Hematopoietic multipotent progenitor cell treated with erythropoietin and hydrocortisone succinate and interleukin-3 and kit ligand, for 4 days (in vitro differentiated cells): ENCODE data around the gene KCTD7.
"Not testable (repeated sequence)": the region's sequence is repeated elsewhere in the genome, so short reads cannot be mapped to it uniquely, and the experiment has no call there.

Experiments
- DNase-seq: peaks from one replicate; pipeline ENCODE4 v3.0.0-alpha.2; 2015

KCTD7 gene

GRCh38 chr7:66655113-66655806 lies 26.6 kb downstream of the KCTD7 start:
- not testable (repeated sequence) for DNase-seq

GRCh38 chr7:66655826-66656485 lies 27.3 kb downstream of the KCTD7 start:
- DNase-seq, result not testable (repeated sequence)

GRCh38 chr7:66657798-66658197 lies 29.1 kb downstream of the KCTD7 start:
- DNase-seq, result no peak

GRCh38 chr7:66662646-66663264 lies 34.1 kb downstream of the KCTD7 start:
- no peak for DNase-seq

- no peak for DNase-seq
Measured at GRCh38 chr7:66664590-66665293, 36.1 kb downstream of the KCTD7 start.

GRCh38 chr7:66666313-66666952 lies 37.8 kb downstream of the KCTD7 start:
- no peak for DNase-seq

- DNase-seq, result no peak
Measured at GRCh38 chr7:66667023-66667728, 38.5 kb downstream of the KCTD7 start.

GRCh38 chr7:66668112-66668511 lies 39.4 kb downstream of the KCTD7 start:
- no peak for DNase-seq

GRCh38 chr7:66668677-66669076 lies 40.0 kb downstream of the KCTD7 start:
- DNase-seq, result no peak

GRCh38 chr7:66669088-66669487 lies 40.4 kb downstream of the KCTD7 start:
- no peak for DNase-seq

- no peak for DNase-seq
Measured at GRCh38 chr7:66669496-66669895, 40.8 kb downstream of the KCTD7 start.

GRCh38 chr7:66671034-66671433 lies 42.4 kb downstream of the KCTD7 start:
- no peak for DNase-seq

GRCh38 chr7:66671486-66671885 lies 42.8 kb downstream of the KCTD7 start:
- DNase-seq, result peak; percentile 23

GRCh38 chr7:66672432-66673123 lies 43.9 kb downstream of the KCTD7 start:
- DNase-seq, result not testable (repeated sequence)

GRCh38 chr7:66673124-66673640 lies 44.5 kb downstream of the KCTD7 start:
- DNase-seq, result not testable (repeated sequence)

- peak; percentile 34 for DNase-seq
Measured at GRCh38 chr7:66679633-66680244, 51.1 kb downstream of the KCTD7 start.

GRCh38 chr7:66681491-66682349 lies 53.0 kb downstream of the KCTD7 start:
- DNase-seq, result peak; percentile 98

- DNase-seq, result no peak
Measured at GRCh38 chr7:66682350-66683093, 53.8 kb downstream of the KCTD7 start.

- DNase-seq, result not testable (repeated sequence)
Measured at GRCh38 chr7:66683094-66683769, 54.6 kb downstream of the KCTD7 start.
